ENCODE measurements around the gene GFOD1. TPM values are rescaled to one million over a fixed set of nuclear protein-coding genes. Genes with fewer than 3 reads are reported as not detected.
"Not testable (repeated sequence)": the region's sequence is repeated elsewhere in the genome, so short reads cannot be mapped to it uniquely, and the experiment has no call there.

The GFOD1 gene
- total and polyA plus RNA-seq, 7 experiments from 2014 or later, result 0.24 to 10.8 (median 1.4) TPM; not detected in 1

GRCh38 chr6:13328076-13328874 lies 159.1 kb downstream of the GFOD1 start, which contains the start of gene TBC1D7:
Gene TBC1D7 (minus strand): TSS chr6:13328537. CDS start chr6:13326898, 1,639 bp downstream.
- no peaks in the 10 kb centered on the region for H3K9me3 ChIP-seq (ENCODE audit: control insufficient read depth in 2 of 3, low read length in 3 of 3)
- H3K4me1 ChIP-seq (ENCODE audit: control insufficient read depth in 2 of 2, insufficient read depth in 2 of 2, low read length in 2 of 2), result peaks cover 5 to 15% of the 10 kb centered on the region in 2 donors
- peak; percentile 92 for ATAC-seq
- peaks cover 4 to 22% (median 6%) of the 10 kb centered on the region in 5 donors for H3K36me3 Mint-ChIP-seq
- H3K4me3 Mint-ChIP-seq, result peak within 1 kb of the TSS; percentile 83 to 96 (median 91)
- peak; percentile 89 to 97 (median 93) for DNase-seq
- peak within 1 kb of the TSS; percentile 97 for H3K27ac ChIP-seq (ENCODE audit: low read depth, low read length)
- H3K36me3 ChIP-seq (ENCODE audit: control insufficient read depth in 2 of 3, insufficient read depth in 3 of 3, low read length in 3 of 3), result peaks cover 0 to 17% (median 6%) of the 10 kb centered on the region in 3 experiments
- POLR2A ChIA-PET, result interaction anchor here (0.9 to 2.7 kb wide), 11 partner anchors 8 to 485 kb away, joined by 3 to 25 read pairs (median 4); partner anchors contain the start of genes GFOD1, NOL7 and SIRT5
- peak within 1 kb of the TSS; percentile 94 to 99 (median 97) for H3K27ac Mint-ChIP-seq
- no peaks in the 10 kb centered on the region for H3K27me3 Mint-ChIP-seq
- CTCF ChIA-PET, result interaction anchor here (0.7 to 1.5 kb wide), 4 partner anchors 10 to 247 kb away, joined by 3 to 4 read pairs (median 4); no protein-coding TSS in a partner anchor
- H3K27me3 ChIP-seq (ENCODE audit: control insufficient read depth in 2 of 2, insufficient read depth in 2 of 2, low read length in 2 of 2), result no peaks in the 10 kb centered on the region
- peaks cover 5 to 34% (median 31%) of the 10 kb centered on the region in 7 donors for H3K4me1 Mint-ChIP-seq
- no peaks in the 10 kb centered on the region for H3K9me3 Mint-ChIP-seq
- H3K4me3 ChIP-seq (ENCODE audit: low read length), result peak within 1 kb of the TSS; percentile 99
- intact Hi-C loops (cut with micrococcal nuclease), result loop anchor here (1.0 to 10.0 kb wide), 19 partner anchors 25 to 1946 kb away; partner anchors contain the start of genes MCUR1 (in 2 of the 2), NOL7 (in 2 of the 2), CD83 (in 1 of the 2) and GFOD1 (in 1 of the 2)

GRCh38 chr6:13327691-13328075 lies 159.7 kb downstream of the GFOD1 start:
- peak overlapping the region; percentile 97 for H3K27ac ChIP-seq (ENCODE audit: low read depth, low read length)
- Mint-ChIP-seq H3K9me3 (no peaks in the 10 kb centered on the region), H3K4me1 (peaks cover 5 to 34% (median 31%) of the 10 kb centered on the region in 7 donors), H3K36me3 (peaks cover 4 to 26% (median 7%) of the 10 kb centered on the region in 5 donors), H3K4me3 (peak overlapping the region; percentile 83 to 96 (median 91)), H3K27me3 (no peaks in the 10 kb centered on the region), H3K27ac (peak overlapping the region; percentile 94 to 98 (median 95))
- H3K27me3 ChIP-seq (ENCODE audit: control insufficient read depth in 2 of 2, insufficient read depth in 2 of 2, low read length in 2 of 2), result no peaks in the 10 kb centered on the region
- H3K4me3 ChIP-seq (ENCODE audit: low read length), result peak overlapping the region; percentile 99
- peaks cover 5 to 15% of the 10 kb centered on the region in 2 donors for H3K4me1 ChIP-seq (ENCODE audit: control insufficient read depth in 2 of 2, insufficient read depth in 2 of 2, low read length in 2 of 2)
- intact Hi-C loops (cut with micrococcal nuclease), result loop anchor here (1.0 to 10.0 kb wide), 19 partner anchors 24 to 1945 kb away; partner anchors contain the start of genes MCUR1 (in 2 of the 2), NOL7 (in 2 of the 2), CD83 (in 1 of the 2) and GFOD1 (in 1 of the 2)
- DNase-seq (no peak), ATAC-seq (peak; percentile 6)
- CTCF ChIA-PET, result interaction anchor here (1.2 to 1.5 kb wide), 2 partner anchors 10 to 101 kb away, joined by 3 to 4 read pairs; no protein-coding TSS in a partner anchor
- POLR2A ChIA-PET, result interaction anchor here (0.9 to 2.7 kb wide), 9 partner anchors 7 to 486 kb away, joined by 3 to 25 read pairs (median 6); partner anchors contain the start of genes GFOD1, NOL7 and SIRT5
- H3K9me3 ChIP-seq (ENCODE audit: control insufficient read depth in 2 of 3, low read length in 3 of 3), result no peaks in the 10 kb centered on the region
- peaks cover 0 to 18% (median 6%) of the 10 kb centered on the region in 3 experiments for H3K36me3 ChIP-seq (ENCODE audit: control insufficient read depth in 2 of 3, insufficient read depth in 3 of 3, low read length in 3 of 3)

- H3K9me3 Mint-ChIP-seq; H3K27ac Mint-ChIP-seq; DNase-seq; H3K27ac ChIP-seq (ENCODE audit: low read depth, low read length); ATAC-seq; CTCF ChIA-PET; H3K27me3 ChIP-seq (ENCODE audit: control insufficient read depth in 2 of 2, insufficient read depth in 2 of 2, low read length in 2 of 2); H3K27me3 Mint-ChIP-seq; H3K9me3 ChIP-seq (ENCODE audit: control insufficient read depth in 2 of 3, low read length in 3 of 3); H3K4me3 ChIP-seq (ENCODE audit: low read length): not testable (repeated sequence)
- H3K4me1 ChIP-seq (ENCODE audit: control insufficient read depth in 2 of 2, insufficient read depth in 2 of 2, low read length in 2 of 2), result peaks cover 5 to 15% of the 10 kb centered on the region in 2 donors
- Mint-ChIP-seq H3K4me3 (peak overlapping the region in 3 of 10 donors; percentile 12 to 90 (median 89)), H3K36me3 (peaks cover 4 to 37% (median 11%) of the 10 kb centered on the region in 5 donors), H3K4me1 (peaks cover 5 to 33% (median 25%) of the 10 kb centered on the region in 7 donors)
- H3K36me3 ChIP-seq (ENCODE audit: control insufficient read depth in 2 of 3, insufficient read depth in 3 of 3, low read length in 3 of 3), result peaks cover 0 to 27% (median 6%) of the 10 kb centered on the region in 3 experiments
- intact Hi-C loops (cut with micrococcal nuclease), result loop anchor here (5.0 to 10.0 kb wide), 5 partner anchors 356 to 1944 kb away; partner anchors contain the start of gene MCUR1 (in 1 of the 2)
- POLR2A ChIA-PET, result interaction anchor here (0.9 kb wide), 1 partner anchor 11 kb away, joined by 3 read pairs; no protein-coding TSS in a partner anchor
Measured at GRCh38 chr6:13326031-13326586, 161.3 kb downstream of the GFOD1 start.

- DNase-seq, result no peak
- no peaks in the 10 kb centered on the region for H3K4me1 ChIP-seq (ENCODE audit: control insufficient read depth in 2 of 2, insufficient read depth in 2 of 2, low read length in 2 of 2)
- ChIA-PET POLR2A (interaction anchor here (1.2 kb wide), 1 partner anchor 8 kb away, joined by 8 read pairs; the partner anchor contains the start of gene TBC1D7), CTCF (no interaction called here)
- no peak overlapping the region for H3K27ac ChIP-seq (ENCODE audit: low read depth, low read length)
- Mint-ChIP-seq H3K27me3 (no peaks in the 10 kb centered on the region), H3K4me1 (peaks cover 0 to 1% (median 0%) of the 10 kb centered on the region in 7 donors), H3K27ac (no peak overlapping the region), H3K9me3 (no peaks in the 10 kb centered on the region), H3K36me3 (peaks cover 19 to 88% (median 52%) of the 10 kb centered on the region in 5 donors), H3K4me3 (no peak overlapping the region)
- H3K36me3 ChIP-seq (ENCODE audit: control insufficient read depth in 2 of 3, insufficient read depth in 3 of 3, low read length in 3 of 3), result peaks cover 0 to 81% (median 6%) of the 10 kb centered on the region in 3 experiments
- no peaks in the 10 kb centered on the region for H3K27me3 ChIP-seq (ENCODE audit: control insufficient read depth in 2 of 2, insufficient read depth in 2 of 2, low read length in 2 of 2)
- H3K4me3 ChIP-seq (ENCODE audit: low read length), result no peak overlapping the region
- no peaks in the 10 kb centered on the region for H3K9me3 ChIP-seq (ENCODE audit: control insufficient read depth in 2 of 3, low read length in 3 of 3)
- intact Hi-C loops (cut with micrococcal nuclease), result loop anchor here in 1 of 2 donors (10.0 kb wide), 1 partner anchor 685 kb away; no protein-coding TSS in a partner anchor
- ATAC-seq, result no peak
Measured at GRCh38 chr6:13319891-13320564, 167.4 kb downstream of the GFOD1 start.

GRCh38 chr6:13318821-13319220 lies 168.6 kb downstream of the GFOD1 start:
- Histone ChIP-seq H3K27ac (ENCODE audit: low read depth, low read length) (no peak overlapping the region), H3K9me3 (ENCODE audit: control insufficient read depth in 2 of 3, low read length in 3 of 3) (no peaks in the 10 kb centered on the region), H3K4me3 (ENCODE audit: low read length) (no peak overlapping the region), H3K36me3 (ENCODE audit: control insufficient read depth in 2 of 3, insufficient read depth in 3 of 3, low read length in 3 of 3) (peaks cover 0 to 72% (median 0%) of the 10 kb centered on the region in 3 experiments), H3K4me1 (ENCODE audit: control insufficient read depth in 2 of 2, insufficient read depth in 2 of 2, low read length in 2 of 2) (no peaks in the 10 kb centered on the region), H3K27me3 (ENCODE audit: control insufficient read depth in 2 of 2, insufficient read depth in 2 of 2, low read length in 2 of 2) (no peaks in the 10 kb centered on the region)
- DNase-seq (no peak), ATAC-seq (no peak)
- no peaks in the 10 kb centered on the region for H3K27me3 Mint-ChIP-seq
- POLR2A ChIA-PET, result interaction anchor here (1.8 kb wide), 1 partner anchor 10 kb away, joined by 6 read pairs; the partner anchor contains the start of gene TBC1D7
- peaks cover 0 to 1% (median 0%) of the 10 kb centered on the region in 7 donors for H3K4me1 Mint-ChIP-seq
- no peak overlapping the region for H3K4me3 Mint-ChIP-seq
- intact Hi-C loops (cut with micrococcal nuclease), result no loop called here
- H3K36me3 Mint-ChIP-seq, result peaks cover 19 to 86% (median 59%) of the 10 kb centered on the region in 5 donors
- H3K27ac Mint-ChIP-seq, result no peak overlapping the region
- H3K9me3 Mint-ChIP-seq, result no peaks in the 10 kb centered on the region
- CTCF ChIA-PET, result no interaction called here
